CD8-positive, alpha-beta memory T cell (primary cell): Measurements from ENCODE around the gene ADAMTS20. TPM values are rescaled to one million over a fixed set of nuclear protein-coding genes. Genes with fewer than 3 reads are reported as not detected.

ENCODE experiments used
- CTCF ChIA-PET: fragments of 350-600 bp; sonication (Branson Sonifier 250); formaldehyde crosslinking; loops from one replicate; lab custom pipeline; 2021; ENCODE audit warnings: antibody characterized with exemption; lab: Charles Lee
- POLR2A ChIA-PET: fragments of 350-600 bp; sonication (Branson Sonifier 250); formaldehyde crosslinking; loops from one replicate; lab custom pipeline; 2021; ENCODE audit warnings: antibody characterized with exemption; lab: Charles Lee
- DNase-seq, 5 donors: peaks; one replicate each; pipeline versions ENCODE4 v3.0.0 to v3.0.0-alpha.2; 2020 to 2022; ENCODE audit warnings: mixed read lengths in 1 of 5
- H3K27ac ChIP-seq: one replicate; pipeline ENCODE4 v1.7.0; 2013; ENCODE audit warnings: low read depth, mild to moderate bottlenecking, low read length, moderate library complexity
- H3K27me3 ChIP-seq: 2 replicates; pipeline ENCODE4 v1.7.0; 2013; ENCODE audit warnings: low read length, mild to moderate bottlenecking; ENCODE audit not compliant: insufficient read depth, poor library complexity, severe bottlenecking
- H3K36me3 ChIP-seq: 2 replicates; pipeline ENCODE4 v1.7.0; 2013; ENCODE audit warnings: mild to moderate bottlenecking, low read length, moderate library complexity; ENCODE audit not compliant: insufficient read depth
- H3K4me1 ChIP-seq: 2 replicates; pipeline ENCODE4 v1.7.0; 2013; ENCODE audit warnings: mild to moderate bottlenecking, low read length, moderate library complexity; ENCODE audit not compliant: insufficient read depth
- H3K4me3 ChIP-seq: 2 replicates; pipeline ENCODE4 v1.7.0; 2013; ENCODE audit warnings: mild to moderate bottlenecking, low read length
- H3K9me3 ChIP-seq: 2 replicates; pipeline ENCODE4 v1.7.0; 2013; ENCODE audit warnings: mild to moderate bottlenecking, low read length
- H3K27ac Mint-ChIP-seq, 8 donors: one replicate each; pipeline ENCODE4 v1.8.0; 2020 to 2021; ENCODE audit warnings: mixed read lengths in 8 of 8, mild to moderate bottlenecking in 6 of 8, inconsistent platforms in 3 of 8, moderate library complexity in 3 of 8
- H3K27me3 Mint-ChIP-seq, 2 donors: one replicate each; pipeline ENCODE4 v1.8.0; 2020 to 2021; ENCODE audit warnings: mixed read lengths in 2 of 2, mild to moderate bottlenecking in 1 of 2, moderate library complexity in 1 of 2
- H3K36me3 Mint-ChIP-seq, 3 donors: one replicate each; pipeline ENCODE4 v1.8.0; 2020 to 2021; ENCODE audit warnings: mixed read lengths in 3 of 3, inconsistent platforms in 1 of 3, mild to moderate bottlenecking in 1 of 3
- H3K4me1 Mint-ChIP-seq, 3 donors: one replicate each; pipeline ENCODE4 v1.8.0; 2020 to 2021; ENCODE audit warnings: mixed read lengths in 3 of 3, inconsistent platforms in 1 of 3, mild to moderate bottlenecking in 1 of 3
- H3K4me3 Mint-ChIP-seq, 7 donors: one replicate each; pipeline ENCODE4 v1.8.0; 2020 to 2021; ENCODE audit warnings: mixed read lengths in 7 of 7, mild to moderate bottlenecking in 6 of 7, moderate library complexity in 4 of 7, inconsistent platforms in 2 of 7
- H3K9me3 Mint-ChIP-seq, 5 donors: one replicate each; pipeline ENCODE4 v1.8.0; 2020 to 2022; ENCODE audit warnings: mixed read lengths in 5 of 5, mild to moderate bottlenecking in 3 of 5, moderate library complexity in 2 of 5, inconsistent platforms in 1 of 5
- polyA plus RNA-seq: library from polyadenylated mRNA; unstranded; fragments of 300-500 nt; fragmentation: Illumina TruSeq; gene quantifications from one replicate; pipeline ENCODE4 v1.2.3, GENCODE V29; 2021
- total RNA-seq, 2 experiments: library from RNA; stranded (reverse); gene quantifications; one replicate each; pipeline ENCODE4 v1.2.3, GENCODE V29; 2021

Gene ADAMTS20
- total and polyA plus RNA-seq, 3 experiments from 2014 or later = not detected

- H3K9me3 Mint-ChIP-seq = peaks cover 0 to 7% (median 0%) of the 10 kb centered on the region in 5 donors
- H3K27me3 Mint-ChIP-seq = no peaks in the 10 kb centered on the region
- H3K4me1 Mint-ChIP-seq = no peaks in the 10 kb centered on the region
- no peak overlapping the region for H3K4me3 ChIP-seq
- no peak overlapping the region for H3K4me3 Mint-ChIP-seq
- H3K4me1 ChIP-seq = no peaks in the 10 kb centered on the region
- H3K27ac ChIP-seq = no peak overlapping the region
- no peaks in the 10 kb centered on the region for H3K36me3 Mint-ChIP-seq
- no peaks in the 10 kb centered on the region for H3K36me3 ChIP-seq
- H3K27me3 ChIP-seq = no peaks in the 10 kb centered on the region
- no peaks in the 10 kb centered on the region for H3K9me3 ChIP-seq
- H3K27ac Mint-ChIP-seq = no peak overlapping the region
- no peak for DNase-seq
- POLR2A ChIA-PET = no interaction called here
- CTCF ChIA-PET = no interaction called here
Measured at GRCh38 chr12:43316520-43316919, 235.5 kb downstream of the ADAMTS20 start.

- H3K27me3 Mint-ChIP-seq = no peaks in the 10 kb centered on the region
- H3K27ac ChIP-seq = no peak overlapping the region
- no peaks in the 10 kb centered on the region for H3K9me3 ChIP-seq
- peaks cover 0 to 6% (median 0%) of the 10 kb centered on the region in 5 donors for H3K9me3 Mint-ChIP-seq
- no peak overlapping the region for H3K4me3 Mint-ChIP-seq
- H3K27ac Mint-ChIP-seq = no peak overlapping the region
- POLR2A ChIA-PET = no interaction called here
- no peaks in the 10 kb centered on the region for H3K4me1 ChIP-seq
- H3K4me3 ChIP-seq = no peak overlapping the region
- no peaks in the 10 kb centered on the region for H3K36me3 ChIP-seq
- no peaks in the 10 kb centered on the region for H3K4me1 Mint-ChIP-seq
- CTCF ChIA-PET = no interaction called here
- no peaks in the 10 kb centered on the region for H3K27me3 ChIP-seq
- no peaks in the 10 kb centered on the region for H3K36me3 Mint-ChIP-seq
- DNase-seq = no peak
Measured at GRCh38 chr12:43315961-43316360, 236.0 kb downstream of the ADAMTS20 start.

GRCh38 chr12:43312991-43313505 lies 239.0 kb downstream of the ADAMTS20 start:
- Histone ChIP-seq H3K27ac (no peak overlapping the region), H3K27me3 (no peaks in the 10 kb centered on the region), H3K36me3 (no peaks in the 10 kb centered on the region), H3K4me1 (no peaks in the 10 kb centered on the region), H3K4me3 (no peak overlapping the region), H3K9me3 (no peaks in the 10 kb centered on the region)
- Mint-ChIP-seq H3K4me1 (no peaks in the 10 kb centered on the region), H3K27ac (no peak overlapping the region), H3K36me3 (no peaks in the 10 kb centered on the region), H3K9me3 (peaks cover 0 to 12% (median 2%) of the 10 kb centered on the region in 5 donors), H3K4me3 (no peak overlapping the region), H3K27me3 (peaks cover 0 to 3% of the 10 kb centered on the region in 2 donors)
- POLR2A ChIA-PET = no interaction called here
- CTCF ChIA-PET = no interaction called here
- DNase-seq = no peak

- DNase-seq = no peak
- Histone ChIP-seq H3K4me1 (no peaks in the 10 kb centered on the region), H3K9me3 (no peaks in the 10 kb centered on the region), H3K4me3 (no peak overlapping the region), H3K27ac (no peak overlapping the region), H3K27me3 (no peaks in the 10 kb centered on the region), H3K36me3 (no peaks in the 10 kb centered on the region)
- Mint-ChIP-seq H3K4me1 (no peaks in the 10 kb centered on the region), H3K36me3 (no peaks in the 10 kb centered on the region), H3K27ac (no peak overlapping the region), H3K9me3 (peaks cover 0 to 12% (median 2%) of the 10 kb centered on the region in 5 donors), H3K4me3 (no peak overlapping the region), H3K27me3 (peaks cover 0 to 3% of the 10 kb centered on the region in 2 donors)
- ChIA-PET POLR2A (no interaction called here), CTCF (no interaction called here)
Measured at GRCh38 chr12:43310596-43310995, 241.4 kb downstream of the ADAMTS20 start.

GRCh38 chr12:43309959-43310358 lies 242.0 kb downstream of the ADAMTS20 start:
- H3K27me3 Mint-ChIP-seq = peaks cover 0 to 3% of the 10 kb centered on the region in 2 donors
- no peaks in the 10 kb centered on the region for H3K4me1 Mint-ChIP-seq
- Histone ChIP-seq H3K36me3 (no peaks in the 10 kb centered on the region), H3K4me1 (no peaks in the 10 kb centered on the region), H3K27me3 (no peaks in the 10 kb centered on the region), H3K9me3 (no peaks in the 10 kb centered on the region), H3K27ac (no peak overlapping the region), H3K4me3 (no peak overlapping the region)
- ChIA-PET POLR2A (no interaction called here), CTCF (no interaction called here)
- no peak for DNase-seq
- H3K27ac Mint-ChIP-seq = no peak overlapping the region
- H3K9me3 Mint-ChIP-seq = peaks cover 0 to 12% (median 2%) of the 10 kb centered on the region in 5 donors
- no peak overlapping the region for H3K4me3 Mint-ChIP-seq
- no peaks in the 10 kb centered on the region for H3K36me3 Mint-ChIP-seq

- H3K4me3 ChIP-seq = no peak overlapping the region
- H3K27ac ChIP-seq = no peak overlapping the region
- H3K9me3 ChIP-seq = no peaks in the 10 kb centered on the region
- no peaks in the 10 kb centered on the region for H3K4me1 ChIP-seq
- H3K4me3 Mint-ChIP-seq = no peak overlapping the region
- peaks cover 0 to 12% (median 5%) of the 10 kb centered on the region in 5 donors for H3K9me3 Mint-ChIP-seq
- CTCF ChIA-PET = no interaction called here
- no peak overlapping the region for H3K27ac Mint-ChIP-seq
- H3K27me3 Mint-ChIP-seq = peaks cover 0 to 3% of the 10 kb centered on the region in 2 donors
- POLR2A ChIA-PET = no interaction called here
- no peak for DNase-seq
- no peaks in the 10 kb centered on the region for H3K4me1 Mint-ChIP-seq
- no peaks in the 10 kb centered on the region for H3K27me3 ChIP-seq
- no peaks in the 10 kb centered on the region for H3K36me3 ChIP-seq
- H3K36me3 Mint-ChIP-seq = no peaks in the 10 kb centered on the region
Measured at GRCh38 chr12:43308776-43309175, 243.2 kb downstream of the ADAMTS20 start.

GRCh38 chr12:43307126-43307525 lies 244.9 kb downstream of the ADAMTS20 start:
- Histone ChIP-seq H3K27ac (no peak overlapping the region), H3K4me3 (no peak overlapping the region), H3K9me3 (no peaks in the 10 kb centered on the region), H3K27me3 (no peaks in the 10 kb centered on the region), H3K4me1 (no peaks in the 10 kb centered on the region), H3K36me3 (no peaks in the 10 kb centered on the region)
- H3K36me3 Mint-ChIP-seq = no peaks in the 10 kb centered on the region
- no peak for DNase-seq
- peaks cover 0 to 3% of the 10 kb centered on the region in 2 donors for H3K27me3 Mint-ChIP-seq
- H3K4me3 Mint-ChIP-seq = no peak overlapping the region
- H3K4me1 Mint-ChIP-seq = no peaks in the 10 kb centered on the region
- H3K27ac Mint-ChIP-seq = no peak overlapping the region
- H3K9me3 Mint-ChIP-seq = peaks cover 0 to 10% (median 5%) of the 10 kb centered on the region in 5 donors
- CTCF ChIA-PET = no interaction called here
- POLR2A ChIA-PET = no interaction called here

- no peaks in the 10 kb centered on the region for H3K9me3 ChIP-seq
- no peaks in the 10 kb centered on the region for H3K4me1 Mint-ChIP-seq
- DNase-seq = no peak
- peaks cover 0 to 6% (median 5%) of the 10 kb centered on the region in 5 donors for H3K9me3 Mint-ChIP-seq
- no peak overlapping the region for H3K27ac Mint-ChIP-seq
- no peak overlapping the region for H3K4me3 ChIP-seq
- no peak overlapping the region for H3K4me3 Mint-ChIP-seq
- H3K27ac ChIP-seq = no peak overlapping the region
- ChIA-PET POLR2A (no interaction called here), CTCF (no interaction called here)
- no peaks in the 10 kb centered on the region for H3K4me1 ChIP-seq
- no peaks in the 10 kb centered on the region for H3K36me3 Mint-ChIP-seq
- no peaks in the 10 kb centered on the region for H3K27me3 ChIP-seq
- H3K36me3 ChIP-seq = no peaks in the 10 kb centered on the region
- H3K27me3 Mint-ChIP-seq = peaks cover 0 to 3% of the 10 kb centered on the region in 2 donors
Measured at GRCh38 chr12:43306066-43306465, 245.9 kb downstream of the ADAMTS20 start.
